NCI-H526 treated with DMSO at 0.1 percent for 48 hours (cell line): ENCODE data around the gene LMBR1L.

Experiments used
- DNase-seq: peaks from one replicate; lab custom pipeline; 2025; lab: John Stamatoyannopoulos, UW

LMBR1L gene

DNA sequence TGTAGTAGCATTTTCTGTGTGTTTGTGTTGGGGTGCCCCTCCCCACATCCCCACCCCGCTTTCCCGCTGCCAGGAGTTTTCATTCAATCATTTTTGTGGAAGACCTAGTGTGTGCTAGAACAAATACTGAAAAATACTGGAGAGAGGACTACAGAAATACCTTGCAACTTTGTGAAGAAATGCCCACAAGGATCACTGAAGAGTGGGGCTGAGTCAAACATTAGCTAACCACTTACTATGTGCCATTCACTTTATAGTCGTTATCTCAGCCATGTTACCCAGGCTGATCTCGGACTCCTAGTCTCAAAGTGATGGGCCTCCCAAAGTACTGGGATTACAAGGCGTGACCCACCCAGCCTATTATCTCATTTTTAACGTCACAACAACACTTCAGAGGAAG lies 559 bp upstream of the LMBR1L start:
- no peak for DNase-seq

DNA sequence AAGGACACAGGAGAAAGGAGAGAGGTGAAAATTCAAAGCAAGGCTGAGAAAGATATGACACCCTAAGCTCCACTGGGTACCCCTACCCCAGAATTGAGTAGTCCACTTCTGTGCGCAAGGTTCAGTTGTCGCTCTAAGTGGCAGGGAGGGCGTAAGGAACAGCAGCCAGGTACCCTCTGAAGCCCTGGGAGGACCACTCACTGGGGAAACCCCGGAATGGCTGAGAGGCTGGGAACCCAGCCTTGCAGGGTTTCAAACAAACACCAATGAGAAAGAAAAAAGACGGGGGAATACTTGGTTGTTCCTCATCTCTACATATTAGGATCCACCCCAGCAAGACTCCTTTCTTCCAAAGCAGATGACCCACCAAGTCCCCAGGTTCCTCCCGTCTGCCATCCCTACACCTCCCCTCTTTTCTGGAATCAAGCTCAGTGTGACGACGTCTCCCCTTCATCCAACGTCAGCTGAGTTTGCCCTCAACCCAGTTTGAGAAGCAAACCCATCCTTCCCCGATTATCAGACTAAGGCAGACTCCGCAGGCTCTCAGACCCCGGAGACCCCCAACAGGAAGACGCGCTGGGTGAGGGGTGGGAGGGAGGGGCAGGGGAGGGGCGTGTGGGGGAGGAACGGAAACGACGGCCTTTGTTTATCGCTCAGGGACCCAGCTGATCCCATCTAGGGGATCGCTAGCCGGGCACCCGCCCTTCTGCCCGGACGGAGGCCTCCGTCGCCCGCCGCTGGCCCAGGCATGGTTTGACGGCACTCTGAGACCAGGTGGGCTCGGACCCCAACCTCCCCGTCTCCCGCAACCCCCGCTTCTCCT lies 795 bp downstream of the LMBR1L start:
- no peak for DNase-seq

DNA sequence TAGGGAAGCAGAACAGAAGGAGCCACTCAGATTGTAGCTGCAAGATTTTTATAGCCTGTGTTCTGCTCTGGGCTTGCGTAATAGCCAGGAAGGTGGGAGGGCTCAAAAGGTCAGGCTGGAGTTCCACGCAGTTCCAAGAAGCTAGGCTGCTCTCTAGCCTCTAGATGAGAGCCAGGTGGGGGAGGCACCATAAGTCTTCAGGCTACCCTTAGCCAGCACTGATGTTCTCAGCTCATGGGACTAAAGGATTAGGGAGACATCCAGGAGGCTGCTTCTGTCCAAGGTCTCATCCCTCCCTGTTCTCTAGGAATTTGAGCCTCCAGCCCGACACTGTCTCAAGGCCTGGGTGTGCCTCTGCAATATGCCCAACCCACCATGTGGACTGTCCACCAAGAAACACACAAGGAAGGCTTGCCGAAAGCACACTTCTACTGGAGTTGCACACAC lies 1.7 kb downstream of the LMBR1L start:
- DNase-seq, result no peak

DNA sequence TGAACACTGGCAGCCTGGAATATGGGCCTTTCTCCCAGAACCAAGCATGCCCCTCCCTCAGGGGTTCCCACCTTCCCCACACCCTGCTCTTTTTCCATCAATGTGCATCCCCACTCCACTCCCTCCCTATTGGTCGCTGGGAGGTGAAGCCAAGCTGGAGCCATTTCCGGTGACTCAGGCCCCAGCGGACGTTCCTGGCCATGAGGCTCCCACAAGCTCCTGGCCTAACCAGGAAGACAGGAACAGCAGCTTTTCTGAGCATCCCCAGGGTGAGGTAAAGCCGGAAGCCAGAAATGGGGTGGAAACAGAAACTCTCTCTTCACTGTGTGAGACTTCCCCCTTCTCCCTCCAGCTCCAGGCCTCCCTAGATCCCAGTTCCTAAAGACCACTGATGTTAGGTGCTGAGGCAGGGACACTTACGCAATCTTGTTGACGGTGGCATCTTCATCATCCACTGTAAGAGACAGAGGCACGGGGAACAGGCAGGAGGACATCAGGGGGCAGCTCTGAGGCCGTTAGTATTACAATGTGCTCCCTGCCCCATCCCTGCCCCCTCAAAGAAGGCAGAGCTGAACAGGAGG lies 5.1 kb downstream of the LMBR1L start:
- no peak for DNase-seq

DNA sequence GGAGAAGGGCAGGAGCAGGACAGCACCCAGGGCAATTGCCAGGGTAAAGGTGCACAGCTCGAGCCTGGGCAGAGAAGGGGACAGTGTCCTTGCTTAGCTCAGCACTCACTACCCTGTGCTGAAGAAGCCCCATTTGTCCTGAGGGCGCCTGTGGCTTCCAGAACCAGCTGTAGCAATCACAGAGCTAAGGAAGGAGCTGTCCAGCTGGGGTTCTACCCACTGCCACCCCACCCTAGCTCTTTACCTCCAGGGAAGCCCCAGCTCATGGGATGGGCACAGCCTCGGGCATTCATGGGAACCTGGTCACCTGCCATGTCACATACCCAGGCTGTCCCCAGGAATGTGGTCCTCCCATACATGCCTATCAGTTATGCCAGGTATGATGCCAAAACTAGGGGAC lies 5.8 kb downstream of the LMBR1L start:
- no peak for DNase-seq

DNA sequence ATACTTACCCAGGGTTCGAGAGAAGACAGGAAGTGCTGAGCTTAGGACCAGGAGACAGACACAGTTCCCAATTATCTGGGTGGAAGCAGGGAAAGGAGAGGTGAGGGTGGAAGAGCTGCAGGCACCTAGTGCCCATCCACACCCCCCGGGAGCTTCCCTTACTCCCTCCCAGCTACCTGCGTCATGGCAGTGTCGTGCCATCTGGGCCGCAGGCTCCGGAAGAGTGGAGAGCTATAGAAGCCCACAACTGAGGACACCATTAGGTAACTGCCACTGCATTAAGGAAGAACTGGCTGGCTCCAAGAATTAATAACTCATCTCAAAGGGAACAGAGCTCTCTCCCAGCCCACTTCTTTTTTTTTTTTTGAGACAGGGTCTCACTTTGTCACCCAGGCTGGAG lies 10.3 kb downstream of the LMBR1L start:
- no peak for DNase-seq

DNA sequence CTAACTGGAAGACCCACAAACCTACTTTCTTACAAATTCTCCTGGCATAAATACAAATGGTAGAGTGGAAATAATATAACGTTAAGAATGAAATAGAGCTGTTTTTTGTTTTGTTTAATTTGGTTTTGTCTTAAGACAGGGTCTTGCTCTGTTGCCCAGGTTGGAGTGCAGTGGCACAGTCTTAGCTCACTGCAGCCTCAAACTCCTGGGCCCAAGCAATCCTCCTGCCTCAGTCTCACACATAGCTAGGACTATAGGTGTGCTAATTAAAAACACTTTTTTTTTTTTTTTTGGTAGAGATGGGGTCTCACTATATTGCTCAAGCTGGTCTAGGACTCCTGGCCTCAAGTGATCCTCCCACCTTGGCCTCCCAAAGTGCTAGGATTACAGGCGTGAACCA lies 11.9 kb downstream of the LMBR1L start:
- no peak for DNase-seq

DNA sequence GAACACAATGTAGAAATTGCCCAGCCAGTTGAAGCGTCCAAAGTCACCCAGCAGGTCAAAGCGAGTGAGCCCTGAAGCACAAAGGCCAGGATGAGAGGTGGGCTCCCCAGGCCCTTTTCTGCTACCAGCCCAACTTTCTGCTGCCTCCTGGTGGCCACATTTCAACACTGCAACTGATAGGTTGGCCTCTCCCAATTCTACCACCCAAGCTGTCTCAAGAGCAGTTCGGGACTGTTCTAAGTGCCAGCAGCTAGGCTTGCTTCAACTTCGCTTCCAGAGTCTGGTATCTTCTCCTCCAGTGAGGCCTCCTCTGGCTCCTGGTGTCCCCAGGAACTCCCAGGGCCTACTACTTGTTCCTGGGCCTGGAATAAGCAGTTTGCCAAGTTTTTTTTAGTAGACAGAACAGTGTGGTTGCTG lies 12.6 kb downstream of the LMBR1L start:
- DNase-seq, result no peak

DNA sequence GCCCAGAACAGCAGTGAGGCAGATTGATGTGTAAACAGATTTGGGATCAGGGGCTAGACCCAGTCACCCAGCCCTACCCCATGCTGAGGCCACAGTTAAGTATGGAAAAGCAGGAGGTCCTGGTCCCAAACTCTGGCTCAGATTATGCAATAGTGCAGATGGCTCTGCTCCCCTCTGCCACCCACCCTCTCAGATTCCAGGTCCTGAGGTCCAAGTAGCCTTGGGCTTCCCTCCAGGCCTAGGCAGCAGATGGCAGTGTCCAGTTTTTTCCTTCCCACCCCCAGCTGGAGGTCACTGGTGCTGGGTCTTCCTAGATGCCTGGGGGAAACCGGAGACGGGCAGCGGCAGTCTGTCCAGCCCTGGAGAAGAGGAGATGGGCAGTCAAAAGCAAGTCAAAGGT lies 13.3 kb downstream of the LMBR1L start:
- no peak for DNase-seq

DNA sequence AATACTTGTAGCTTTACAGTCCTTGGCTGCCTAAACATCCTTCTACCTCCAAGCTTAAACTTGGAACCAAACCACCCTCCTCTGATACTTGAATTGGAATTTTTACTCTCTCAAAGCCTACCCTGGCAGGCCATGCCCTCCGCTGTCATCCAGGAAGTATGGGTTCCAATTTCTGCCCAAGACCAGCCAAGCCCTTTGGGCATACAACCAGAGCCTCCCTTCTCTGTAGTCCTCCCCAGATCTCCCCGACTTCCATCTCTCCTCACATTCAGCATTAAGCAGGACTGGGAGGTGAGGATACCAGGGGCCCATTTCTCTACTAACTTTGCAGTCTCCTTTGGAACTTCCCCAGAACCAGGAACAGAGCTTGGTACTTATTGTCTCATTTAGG lies 15.7 kb downstream of the LMBR1L start:
- no peak for DNase-seq

DNA sequence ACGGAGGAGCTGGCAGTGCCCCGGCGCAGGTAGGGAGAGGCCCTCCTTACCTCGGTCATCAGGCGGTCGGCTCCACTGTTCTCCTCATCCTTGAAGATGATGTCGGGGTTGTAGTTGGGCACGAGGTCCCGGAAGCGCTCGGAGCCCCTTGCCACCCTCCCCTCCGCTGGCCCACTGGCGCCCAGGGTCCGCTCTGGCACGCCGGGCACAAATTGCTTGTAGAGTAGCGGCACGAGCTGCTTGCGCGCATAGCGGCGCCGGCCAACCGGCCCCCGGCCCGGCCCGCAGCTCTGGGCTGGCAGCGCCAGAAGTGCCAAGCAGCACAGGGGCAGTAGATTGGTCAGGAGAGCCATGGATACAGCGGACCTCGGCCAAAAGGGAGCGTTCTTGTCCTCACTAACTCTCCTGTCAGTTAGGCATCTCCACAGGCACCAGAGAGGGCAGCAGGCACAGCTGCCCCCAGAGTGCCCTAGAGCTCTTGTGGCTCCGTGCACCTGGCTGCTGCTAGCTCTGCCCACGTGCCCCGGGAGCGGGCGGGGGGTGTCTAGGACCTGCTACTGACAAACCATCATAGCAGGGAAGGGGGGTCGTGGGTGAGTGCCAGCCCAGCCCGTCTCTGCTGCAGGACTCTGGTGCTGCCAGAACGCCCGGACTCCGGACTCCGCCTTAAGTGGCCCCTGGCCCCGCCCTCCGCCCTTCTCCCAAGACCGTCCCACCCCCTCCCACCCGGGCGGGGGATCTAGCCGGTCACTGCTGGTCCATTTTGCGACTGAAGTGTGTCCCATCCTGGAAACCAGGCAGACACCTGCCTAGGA lies 16.3 kb downstream of the LMBR1L start, which contains the start of gene DHH:
Gene DHH, minus strand, starts transcription at position 642 of the 815 bp plus-strand sequence. Its CDS starts 289 bp downstream, at position 353.
- no peak for DNase-seq

DNA sequence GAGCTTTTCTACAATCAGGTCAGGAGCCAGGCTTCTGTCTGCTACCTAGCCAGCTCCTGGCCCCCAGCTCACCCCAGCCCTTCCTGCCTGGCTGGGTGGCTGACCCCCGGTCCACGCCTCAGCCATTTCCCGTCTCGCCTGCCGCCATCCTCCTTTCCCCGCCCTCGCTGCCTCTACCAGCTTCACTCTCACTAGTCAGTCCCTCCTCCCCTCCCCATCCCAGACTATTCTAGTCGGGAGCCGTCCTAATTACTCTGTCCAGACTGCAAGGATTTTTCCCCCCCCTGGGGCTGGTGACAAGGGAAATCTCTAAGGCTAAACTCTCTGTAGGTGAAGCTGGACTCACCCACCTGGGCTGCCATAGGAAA lies 16.9 kb downstream of the LMBR1L start:
- DNase-seq, result no peak

DNA sequence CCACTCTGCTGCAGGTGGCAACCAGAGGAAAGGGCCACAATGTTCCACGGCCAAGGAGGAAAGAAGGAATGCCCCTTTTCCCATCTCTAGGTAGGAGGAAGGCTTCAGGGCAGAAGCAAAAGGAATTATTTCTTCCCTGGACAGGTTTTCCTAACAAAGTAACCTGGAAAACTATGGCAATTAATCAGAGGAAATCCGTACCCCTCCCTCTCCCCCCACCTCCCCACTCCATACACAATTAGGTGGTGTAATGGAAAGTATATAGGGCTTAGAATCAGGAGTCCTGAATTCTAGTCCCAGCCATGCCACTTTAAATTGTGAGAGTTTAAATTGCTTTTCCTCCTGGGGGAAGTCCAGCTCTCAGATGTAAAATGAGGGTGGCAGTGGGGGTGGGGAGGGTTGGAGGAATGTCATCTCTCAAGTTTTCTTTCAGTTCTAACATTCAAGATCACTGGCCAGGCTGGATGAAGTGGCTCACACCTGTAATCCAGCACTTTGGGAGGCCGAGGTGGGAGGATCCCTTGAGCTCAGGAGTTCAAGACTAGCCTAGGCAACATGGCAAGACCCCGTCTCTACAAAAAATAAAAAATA lies 17.7 kb downstream of the LMBR1L start:
- DNase-seq, result no peak

DNA sequence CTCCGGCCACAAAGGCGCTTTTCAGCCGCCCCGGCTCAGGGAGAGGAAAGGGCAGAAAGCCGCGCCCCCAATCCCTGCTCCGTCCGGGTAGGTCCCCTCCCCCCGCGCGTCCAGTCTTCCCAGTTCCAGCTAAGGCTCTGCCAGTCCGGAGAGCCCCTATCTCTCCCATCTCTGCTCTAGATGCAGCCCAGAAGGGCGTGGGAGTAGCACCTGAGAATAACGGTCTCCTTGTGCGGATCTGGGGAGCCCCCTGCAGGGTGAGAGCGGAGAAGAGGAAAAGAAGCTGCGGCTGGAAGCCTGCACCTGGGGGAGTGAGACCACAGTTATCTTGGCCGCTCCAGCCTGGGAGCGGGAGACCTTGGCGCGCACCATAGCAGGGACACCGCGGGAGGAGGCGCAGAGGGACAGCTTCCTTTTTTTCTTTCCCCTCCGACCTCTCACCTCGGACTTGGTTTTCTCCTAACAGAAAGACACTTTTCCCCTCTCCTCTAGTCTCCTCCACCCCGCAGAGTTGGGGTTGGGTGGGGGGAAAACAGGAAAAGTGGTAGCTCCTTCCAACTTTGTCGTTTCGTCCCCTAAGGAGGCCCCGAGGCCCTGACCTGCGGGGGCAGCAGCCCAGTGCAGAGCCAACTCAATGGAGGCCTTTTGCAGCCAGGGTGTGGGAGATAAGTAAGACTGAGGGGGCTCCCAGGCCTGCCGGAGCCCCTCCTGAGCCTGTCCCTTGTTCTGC lies 18.4 kb downstream of the LMBR1L start:
- peak; percentile 47 for DNase-seq

DNA sequence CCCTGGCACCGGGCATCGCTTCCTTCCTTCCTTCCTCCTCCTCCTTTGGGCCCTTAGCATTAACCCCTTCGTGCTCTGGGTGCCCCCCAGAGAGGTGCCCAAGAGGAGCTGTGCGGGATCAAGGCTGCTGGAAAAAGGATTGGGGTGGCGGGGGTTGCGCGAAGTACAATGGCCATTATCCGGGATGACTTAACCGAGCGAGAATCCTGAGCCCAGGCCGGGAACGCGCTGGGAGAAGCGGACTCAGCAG lies 18.9 kb downstream of the LMBR1L start:
- no peak for DNase-seq

DNA sequence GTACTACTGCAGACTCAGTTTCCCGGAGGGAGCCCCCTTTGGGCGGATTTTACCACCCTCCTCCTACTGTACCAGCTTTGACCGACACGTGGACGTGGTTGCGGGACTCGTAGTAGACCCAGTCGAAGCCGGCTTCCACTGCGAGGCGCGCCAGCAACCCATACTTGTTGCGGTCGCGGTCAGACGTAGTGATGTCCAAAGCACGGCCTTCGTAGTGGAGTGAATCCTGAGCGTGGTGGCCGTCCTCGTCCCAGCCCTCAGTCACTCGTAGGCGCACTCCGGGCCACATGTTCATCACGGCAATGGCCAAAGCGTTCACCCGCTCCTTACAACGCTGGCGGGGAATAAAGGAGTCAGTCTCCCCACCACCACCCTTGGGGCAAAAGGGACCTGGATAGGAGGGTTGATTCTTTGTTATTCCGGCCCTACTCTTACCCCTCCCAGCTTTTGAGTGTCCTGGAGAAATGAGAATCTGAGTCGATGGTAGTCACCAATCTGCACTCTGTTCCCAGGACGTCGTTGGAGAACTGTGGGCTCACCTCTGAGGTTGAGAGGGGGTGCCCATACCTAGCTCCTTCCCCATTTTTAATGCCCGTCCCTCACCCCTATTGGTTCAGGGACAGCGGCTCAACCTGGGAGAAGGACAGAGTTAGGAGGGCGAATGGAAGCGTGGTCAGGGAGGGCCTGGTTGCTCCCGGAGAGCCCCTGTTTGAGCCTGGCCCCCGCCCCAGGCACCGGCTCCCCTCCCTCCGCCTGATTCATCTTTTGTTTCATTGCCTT lies 19.4 kb downstream of the LMBR1L start:
- DNase-seq, result no peak

DNA sequence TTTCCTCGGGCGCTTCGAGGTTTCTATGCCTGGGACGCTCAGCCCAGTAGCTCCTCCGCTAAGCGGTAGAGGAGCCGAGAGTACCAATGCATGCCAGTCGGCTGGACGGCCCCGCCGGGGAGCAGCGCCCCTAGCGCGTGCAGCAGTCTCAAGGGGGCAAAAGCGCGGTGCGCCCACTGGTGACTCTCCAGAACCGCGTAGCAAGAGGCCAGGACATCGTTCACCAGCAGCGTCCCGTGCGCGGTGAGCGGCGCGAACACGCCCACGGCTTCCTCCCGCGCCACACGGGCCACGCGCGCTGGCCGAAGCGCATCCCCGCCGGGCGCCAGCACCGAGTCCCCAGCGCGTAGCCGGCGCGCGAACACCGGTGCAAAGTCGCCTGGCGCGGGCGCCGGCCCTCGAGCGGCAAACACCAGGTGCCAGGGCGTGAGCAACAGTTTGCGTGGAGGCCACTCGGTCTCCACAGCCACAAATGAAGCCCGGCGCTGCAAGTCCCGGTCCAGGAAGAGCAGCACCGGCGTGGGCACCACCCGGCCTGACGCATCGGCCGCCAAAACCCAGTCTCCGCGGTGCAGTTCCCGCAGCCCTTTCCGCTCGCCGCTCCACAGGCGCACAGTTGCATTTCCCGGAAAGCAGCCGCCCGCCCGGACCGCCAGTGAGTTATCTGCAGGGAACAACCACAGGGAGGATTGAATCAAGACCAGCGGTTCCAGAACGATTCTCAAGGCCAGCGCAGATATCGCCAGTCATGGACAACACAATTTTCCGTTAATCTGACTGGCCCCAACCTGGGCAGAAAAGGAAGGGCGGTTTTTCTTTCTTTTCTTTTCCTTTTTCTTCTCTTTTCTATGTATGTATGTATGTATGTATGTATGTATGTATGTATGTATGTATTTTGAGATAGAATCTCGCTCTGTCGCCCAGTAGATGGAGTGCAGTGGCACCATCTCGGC lies 20.6 kb downstream of the LMBR1L start:
- DNase-seq, result peak; percentile 17

DNA sequence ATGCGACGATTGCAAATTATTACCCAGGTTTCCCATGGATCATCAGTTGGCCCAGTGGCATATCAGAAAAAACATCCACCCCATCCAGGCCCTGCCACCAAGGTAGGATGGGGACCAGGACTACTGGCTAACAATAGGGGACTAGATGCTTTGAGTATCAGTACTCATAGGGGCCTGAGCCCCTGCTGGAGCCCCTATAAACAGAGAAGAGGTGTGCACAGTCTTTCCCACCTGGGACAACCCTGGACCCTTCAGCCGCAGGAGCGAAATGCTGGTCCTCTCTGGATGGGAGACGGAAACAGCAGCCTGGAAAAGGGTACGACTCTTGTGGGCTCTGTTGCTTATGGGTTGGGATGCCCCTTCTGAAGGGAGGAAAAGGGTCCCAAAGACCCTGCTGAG lies 21.7 kb downstream of the LMBR1L start:
- no peak for DNase-seq

DNA sequence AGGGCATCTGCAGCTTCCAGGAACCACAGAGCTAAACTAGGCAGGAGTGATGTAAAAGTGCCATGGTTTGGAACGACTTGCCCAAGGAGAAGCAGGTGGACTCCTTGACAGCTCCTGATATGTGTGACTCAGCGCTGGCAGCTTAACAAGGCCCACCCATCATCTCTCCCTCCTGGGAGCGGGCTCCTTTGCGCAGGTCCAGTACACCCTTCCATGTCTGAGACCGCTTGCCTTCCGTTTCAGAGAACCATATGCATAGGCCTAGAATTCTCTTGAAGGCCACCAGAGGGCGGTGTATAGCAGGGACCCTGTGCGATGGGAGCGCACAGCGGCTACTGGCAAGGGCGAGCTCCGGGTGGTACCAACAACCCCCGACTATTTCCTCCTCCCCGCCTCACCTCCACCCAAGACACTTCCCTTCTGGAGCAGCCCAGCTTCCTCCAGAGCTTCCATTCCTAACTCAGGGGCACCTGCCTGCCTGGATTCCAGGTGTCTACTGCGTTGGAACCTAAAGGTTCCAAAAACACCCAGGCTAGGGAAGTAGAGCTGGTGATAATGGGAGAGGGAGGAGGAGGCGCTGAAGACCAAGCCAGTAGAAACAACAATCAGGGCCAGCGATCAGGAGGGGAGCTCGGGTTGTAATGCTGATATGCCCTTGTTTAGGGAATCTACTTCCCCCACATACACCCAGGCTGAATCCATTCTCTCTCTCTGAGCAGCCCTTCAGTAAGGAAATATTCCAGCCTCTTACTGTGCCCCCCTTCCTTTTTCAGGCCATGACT lies 22.3 kb downstream of the LMBR1L start:
- DNase-seq, result peak; percentile 85
